ENCODE data around the gene TRPM8. TPM values are rescaled to one million over a fixed set of nuclear protein-coding genes. Genes with fewer than 3 reads are reported as not detected.

Gene TRPM8
- total and polyA plus RNA-seq, 2 of the 13 experiments (the other 11 are each of a cell fraction or from before 2014, with no cell fraction given): 0.12 TPM; not detected in 1

- TF ChIP-seq ZNF414 (CRISPR knock-in tag; IDR thresholded peaks at IDR 0.05): no peak
- TF ChIP-seq, protein P1, sequence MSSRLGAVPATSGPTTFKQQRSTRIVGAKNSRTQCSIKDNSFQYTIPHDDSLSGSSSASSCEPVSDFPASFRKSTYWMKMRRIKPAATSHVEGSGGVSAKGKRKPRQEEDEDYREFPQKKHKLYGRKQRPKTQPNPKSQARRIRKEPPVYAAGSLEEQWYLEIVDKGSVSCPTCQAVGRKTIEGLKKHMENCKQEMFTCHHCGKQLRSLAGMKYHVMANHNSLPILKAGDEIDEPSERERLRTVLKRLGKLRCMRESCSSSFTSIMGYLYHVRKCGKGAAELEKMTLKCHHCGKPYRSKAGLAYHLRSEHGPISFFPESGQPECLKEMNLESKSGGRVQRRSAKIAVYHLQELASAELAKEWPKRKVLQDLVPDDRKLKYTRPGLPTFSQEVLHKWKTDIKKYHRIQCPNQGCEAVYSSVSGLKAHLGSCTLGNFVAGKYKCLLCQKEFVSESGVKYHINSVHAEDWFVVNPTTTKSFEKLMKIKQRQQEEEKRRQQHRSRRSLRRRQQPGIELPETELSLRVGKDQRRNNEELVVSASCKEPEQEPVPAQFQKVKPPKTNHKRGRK (CRISPR knock-in tag; IDR thresholded peaks at IDR 0.05): no peak
- no peak for TF ChIP-seq ZNF138 (CRISPR knock-in tag; IDR thresholded peaks at IDR 0.05; ENCODE audit: low read depth)
- TF ChIP-seq NFIB (CRISPR knock-in tag; IDR thresholded peaks at IDR 0.05; ENCODE audit: borderline replicate concordance): no peak
- TF ChIP-seq RBFOX2 (IDR thresholded peaks at IDR 0.05; ENCODE audit: low read depth, low read length): no peak
- TF ChIP-seq KLF16 (CRISPR knock-in tag; IDR thresholded peaks at IDR 0.05): peak in 1 of 2 experiments; percentile 52; a peak in 1 of 4 replicates
- no peak for TF ChIP-seq ZNF619 (CRISPR knock-in tag; IDR thresholded peaks at IDR 0.05)
- TF ChIP-seq NBN (conservative IDR thresholded peaks at IDR 0.05): no peak
- TF ChIP-seq MIXL1 (CRISPR knock-in tag; IDR thresholded peaks at IDR 0.05): no peak
- TF ChIP-seq FOXJ3 (CRISPR knock-in tag; IDR thresholded peaks at IDR 0.05; ENCODE audit: borderline replicate concordance): peak; percentile 80; the same call in 1 of the 2 replicates
- no peak for TF ChIP-seq ADNP (CRISPR knock-in tag; IDR thresholded peaks at IDR 0.05)
- TF ChIP-seq PHF5A (CRISPR knock-in tag; IDR thresholded peaks at IDR 0.05; ENCODE audit: low read depth, unreplicated experiment): no peak
- TF ChIP-seq TCF7L2 (IDR thresholded peaks at IDR 0.05; ENCODE audit: low read depth, low read length): peak; percentile 75
- TF ChIP-seq, protein P2, sequence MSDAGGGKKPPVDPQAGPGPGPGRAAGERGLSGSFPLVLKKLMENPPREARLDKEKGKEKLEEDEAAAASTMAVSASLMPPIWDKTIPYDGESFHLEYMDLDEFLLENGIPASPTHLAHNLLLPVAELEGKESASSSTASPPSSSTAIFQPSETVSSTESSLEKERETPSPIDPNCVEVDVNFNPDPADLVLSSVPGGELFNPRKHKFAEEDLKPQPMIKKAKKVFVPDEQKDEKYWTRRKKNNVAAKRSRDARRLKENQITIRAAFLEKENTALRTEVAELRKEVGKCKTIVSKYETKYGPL (CRISPR knock-in tag; IDR thresholded peaks at IDR 0.05): no peak
- TF ChIP-seq RARA (CRISPR knock-in tag; IDR thresholded peaks at IDR 0.05): peak; percentile 25; the same call in 1 of the 2 replicates
- 0 out of 2 replicates have a peak, but pooled peaks have one; percentile 46 for TF ChIP-seq ZNF503 (CRISPR knock-in tag; IDR thresholded peaks at IDR 0.05)
- TF ChIP-seq MBNL3 (CRISPR knock-in tag; conservative IDR thresholded peaks at IDR 0.05): no peak
- TF ChIP-seq ZNF546 (CRISPR knock-in tag; conservative IDR thresholded peaks at IDR 0.05): no peak
- TF ChIP-seq CBX2 (IDR thresholded peaks at IDR 0.05; ENCODE audit: low read depth, low read length): no peak
- no peak for TF ChIP-seq CBX2 (CRISPR knock-in tag; IDR thresholded peaks at IDR 0.05; ENCODE audit: low read depth)
- peak; percentile 77 for TF ChIP-seq ATF1 (CRISPR knock-in tag; IDR thresholded peaks at IDR 0.05)
- TF ChIP-seq ZNF431 (CRISPR knock-in tag; IDR thresholded peaks at IDR 0.05; ENCODE audit: borderline replicate concordance, low read depth): no peak
- TF ChIP-seq SMAD9 (CRISPR knock-in tag; IDR thresholded peaks at IDR 0.05): no peak
- peak in 1 of 2 experiments; percentile 93; a peak in 2 of 4 replicates for TF ChIP-seq EP300 (IDR thresholded peaks at IDR 0.05; ENCODE audit: low read depth in 2 of 2, low read length in 2 of 2)
- TF ChIP-seq EP300 (CRISPR knock-in tag; IDR thresholded peaks at IDR 0.05; ENCODE audit: borderline replicate concordance): no peak
- no peak for TF ChIP-seq ZNF589 (CRISPR knock-in tag; conservative IDR thresholded peaks at IDR 0.05)
Measured at GRCh38 chr2:233981574-233982420, 64.6 kb downstream of the TRPM8 start (continued).
